ENCODE measurements around the gene NCK2. TPM values are rescaled to one million over a fixed set of nuclear protein-coding genes. Genes with fewer than 3 reads are reported as not detected.

Gene NCK2
- polyA plus RNA-seq, 1 of the 3 experiments (the other 2 are of a cell fraction) = 42.8 TPM

DNA sequence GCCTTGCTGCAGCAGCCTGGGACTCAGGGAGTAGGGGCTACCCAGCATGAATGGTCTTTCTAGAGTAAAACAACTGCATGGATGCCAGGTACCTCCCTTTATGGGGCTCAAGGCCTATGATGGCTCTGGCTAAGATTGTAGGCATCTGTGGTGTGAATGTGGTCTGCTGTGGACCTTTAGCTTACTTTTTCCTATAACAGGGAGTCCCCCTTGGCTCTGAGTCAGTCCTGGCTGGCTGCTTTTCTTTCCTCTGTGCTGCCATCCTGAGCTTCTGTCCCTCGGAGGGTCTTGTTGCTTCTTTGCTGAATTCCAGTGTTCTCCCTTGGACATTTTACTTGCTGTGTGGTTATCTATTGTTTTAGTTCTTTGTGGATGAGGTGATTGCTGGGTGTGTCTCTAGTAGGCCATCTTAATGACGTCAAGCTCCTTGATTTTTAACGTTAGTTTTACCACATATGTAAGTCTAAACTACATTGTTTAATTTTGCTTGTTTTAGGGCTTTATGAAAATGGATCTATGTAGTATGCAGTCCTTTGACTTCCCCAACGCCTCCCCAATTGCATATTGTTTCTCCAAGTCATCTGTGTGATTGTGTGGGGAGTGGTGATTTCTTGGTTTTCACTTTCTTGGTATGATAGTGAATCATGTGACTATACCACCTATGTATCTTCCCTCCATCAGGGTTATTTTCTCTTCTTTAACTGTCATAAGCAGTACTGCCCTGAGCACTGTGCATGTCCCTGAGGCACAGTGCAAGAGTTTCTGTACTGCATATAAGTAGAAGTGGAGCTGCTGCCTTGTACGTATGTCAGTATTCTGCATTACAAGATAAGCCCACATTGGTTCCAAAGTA, 92.4 kb downstream of the NCK2 start (continued):
- TF ChIP-seq ZBTB33 (IDR thresholded peaks at IDR 0.05; ENCODE audit: borderline replicate concordance, low read depth) = no peak
- no peak for TF ChIP-seq MEF2A (IDR thresholded peaks at IDR 0.05; ENCODE audit: borderline replicate concordance, low read depth)

DNA sequence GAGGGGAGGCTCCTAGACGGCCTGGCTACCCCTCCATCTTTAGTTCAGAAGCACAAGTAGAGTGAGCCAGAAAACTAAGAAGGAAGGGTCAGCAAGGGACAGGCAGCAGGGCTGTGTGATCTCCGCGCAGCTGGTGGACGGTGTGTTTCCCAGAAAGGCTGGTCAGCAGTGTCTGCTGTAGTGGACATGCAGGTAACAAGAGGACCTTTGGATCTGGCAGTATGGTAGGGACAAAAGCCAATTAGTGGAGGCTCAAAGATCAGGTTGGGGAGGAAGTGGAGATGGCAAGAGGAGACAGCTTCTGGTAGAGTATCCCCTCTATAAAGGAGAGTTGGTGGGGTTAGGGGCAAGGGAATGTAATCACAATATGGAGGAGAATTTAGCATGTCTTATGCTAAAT, 95.1 kb downstream of the NCK2 start:
- DNase-seq = no peak
- H3K4me3 ChIP-seq (ENCODE audit: low read depth in 2 of 2, low read length in 1 of 2) = no peak overlapping the region
- no peaks in the 10 kb centered on the region; the same call in 1 of the 2 replicates for H3K9me2 ChIP-seq
- H4K20me1 ChIP-seq (ENCODE audit: insufficient read depth) = peaks cover 24% of the 10 kb centered on the region; the same call in 1 of the 2 replicates
- H3K9me3 ChIP-seq = peaks cover 12% of the 10 kb centered on the region
- H3K79me2 ChIP-seq (ENCODE audit: insufficient read depth) = peaks cover 57% of the 10 kb centered on the region
- no peak overlapping the region for H3K4me2 ChIP-seq
- H3K27ac ChIP-seq (ENCODE audit: low read depth in 2 of 2, low read length in 1 of 2) = no peak overlapping the region
- no peaks in the 10 kb centered on the region for H3F3A ChIP-seq (replicated peaks; ENCODE audit: insufficient read depth)
- POLR2A ChIA-PET = no interaction called here
- CTCF ChIA-PET = no interaction called here
- no peak overlapping the region for H2AFZ ChIP-seq (ENCODE audit: low read depth)
- no peak overlapping the region for H3K9ac ChIP-seq
- peaks cover 0 to 20% of the 10 kb centered on the region in 2 experiments; a peak in 2 of 4 replicates for H3K4me1 ChIP-seq (ENCODE audit: control insufficient read depth in 1 of 2, insufficient read depth in 2 of 2, low read depth in 1 of 2, low read length in 1 of 2)
- no peaks in the 10 kb centered on the region for H3K27me3 ChIP-seq (ENCODE audit: insufficient read depth)
- H3K36me3 ChIP-seq (replicated peaks in 1 of 2; ENCODE audit: control insufficient read depth in 1 of 2, insufficient read depth in 2 of 2, low read length in 1 of 2) = peaks cover 0 to 2% of the 10 kb centered on the region in 2 experiments
- WGBS (ENCODE audit: low lambda C conversion rate) = 81% methylated on average over 4 of the region's 4 CpGs
- no peak for TF ChIP-seq RXRA (IDR thresholded peaks at IDR 0.05; ENCODE audit: borderline replicate concordance, low read depth)
- no peak for TF ChIP-seq POLR2AphosphoS5 (IDR thresholded peaks at IDR 0.05; ENCODE audit: low read depth, low read length)
- no peak for TF ChIP-seq JUND (IDR thresholded peaks at IDR 0.05)
- no peak for TF ChIP-seq EP300 (IDR thresholded peaks at IDR 0.05; ENCODE audit: borderline replicate concordance in 1 of 2, low read depth in 1 of 2, low read length in 1 of 2)
- no peak for TF ChIP-seq FOSL2 (IDR thresholded peaks at IDR 0.05; ENCODE audit: borderline replicate concordance, low read depth)
- no peak for TF ChIP-seq ELF1 (IDR thresholded peaks at IDR 0.05)
- no peak for TF ChIP-seq USF1 (IDR thresholded peaks at IDR 0.05; ENCODE audit: borderline replicate concordance, low read depth)
- no peak for TF ChIP-seq YY1 (IDR thresholded peaks at IDR 0.05; ENCODE audit: low read depth)
- TF ChIP-seq IRF3 (IDR thresholded peaks at IDR 0.05; ENCODE audit: low read depth, low read length) = no peak
- no peak for TF ChIP-seq CHD2 (IDR thresholded peaks at IDR 0.05; ENCODE audit: low read length, partially characterized antibody)
- no peak for TF ChIP-seq SIN3A (IDR thresholded peaks at IDR 0.05; ENCODE audit: borderline replicate concordance, low read depth, low read length)

Measured in SK-N-SH (cell line).